ENCODE data around the gene TRAF3IP1.
"Not testable (repeated sequence)": the region's sequence is repeated elsewhere in the genome, so short reads cannot be mapped to it uniquely, and the experiment has no call there.

Gene TRAF3IP1

GRCh38 chr2:238320246-238320647 is at the start of gene TRAF3IP1:
TSS of gene TRAF3IP1 (plus strand) at chr2:238320518. CDS start at chr2:238320663, 145 bp downstream.
- peak within 1 kb of the TSS; percentile 69 for H3K4me3 ChIP-seq (ENCODE audit: low read depth, low read length)

GRCh38 chr2:238270606-238271005 is 49.7 kb upstream of the TRAF3IP1 start:
- no peak overlapping the region for H3K4me3 ChIP-seq (ENCODE audit: low read depth, low read length)

GRCh38 chr2:238271061-238271554 is 49.2 kb upstream of the TRAF3IP1 start:
- no peak overlapping the region for H3K4me3 ChIP-seq (ENCODE audit: low read depth, low read length)

GRCh38 chr2:238271686-238272085 is 48.6 kb upstream of the TRAF3IP1 start:
- H3K4me3 ChIP-seq (ENCODE audit: low read depth, low read length): not testable (repeated sequence)

GRCh38 chr2:238272156-238272555 is 48.2 kb upstream of the TRAF3IP1 start:
- H3K4me3 ChIP-seq (ENCODE audit: low read depth, low read length): no peak overlapping the region

- H3K4me3 ChIP-seq (ENCODE audit: low read depth, low read length): not testable (repeated sequence)
Measured at GRCh38 chr2:238273433-238273832, 46.9 kb upstream of the TRAF3IP1 start.

GRCh38 chr2:238274152-238274865 is 46.0 kb upstream of the TRAF3IP1 start:
- H3K4me3 ChIP-seq (ENCODE audit: low read depth, low read length): no peak overlapping the region

- H3K4me3 ChIP-seq (ENCODE audit: low read depth, low read length): no peak overlapping the region
Measured at GRCh38 chr2:238277695-238278094, 42.6 kb upstream of the TRAF3IP1 start.

GRCh38 chr2:238278626-238279323 is 41.5 kb upstream of the TRAF3IP1 start:
- H3K4me3 ChIP-seq (ENCODE audit: low read depth, low read length): no peak overlapping the region

- H3K4me3 ChIP-seq (ENCODE audit: low read depth, low read length): no peak overlapping the region
Measured at GRCh38 chr2:238279324-238279682, 41.0 kb upstream of the TRAF3IP1 start.

GRCh38 chr2:238280083-238280825 is 40.1 kb upstream of the TRAF3IP1 start:
- H3K4me3 ChIP-seq (ENCODE audit: low read depth, low read length): no peak overlapping the region

GRCh38 chr2:238281826-238282480 is 38.4 kb upstream of the TRAF3IP1 start:
- no peak overlapping the region for H3K4me3 ChIP-seq (ENCODE audit: low read depth, low read length)

GRCh38 chr2:238282861-238283738 is 37.2 kb upstream of the TRAF3IP1 start:
- H3K4me3 ChIP-seq (ENCODE audit: low read depth, low read length): no peak overlapping the region

GRCh38 chr2:238284802-238285515 is 35.4 kb upstream of the TRAF3IP1 start:
- no peak overlapping the region for H3K4me3 ChIP-seq (ENCODE audit: low read depth, low read length)

GRCh38 chr2:238285653-238286082 is 34.6 kb upstream of the TRAF3IP1 start:
- no peak overlapping the region for H3K4me3 ChIP-seq (ENCODE audit: low read depth, low read length)

- no peak overlapping the region for H3K4me3 ChIP-seq (ENCODE audit: low read depth, low read length)
Measured at GRCh38 chr2:238286095-238286494, 34.2 kb upstream of the TRAF3IP1 start.

GRCh38 chr2:238286551-238286950 is 33.8 kb upstream of the TRAF3IP1 start:
- no peak overlapping the region for H3K4me3 ChIP-seq (ENCODE audit: low read depth, low read length)

- H3K4me3 ChIP-seq (ENCODE audit: low read depth, low read length): no peak overlapping the region
Measured at GRCh38 chr2:238286987-238287736, 33.2 kb upstream of the TRAF3IP1 start.

All from iPS-11a (cell line).